Measurements from ENCODE around the gene KCTD4. TPM values are rescaled to one million over a fixed set of nuclear protein-coding genes. Genes with fewer than 3 reads are reported as not detected.

The KCTD4 gene
- total RNA-seq, 4 donors from 2014 or later: not detected

- DNase-seq: no peak
- TF ChIP-seq CTCF (IDR thresholded peaks at IDR 0.05) (no peak), POLR2A (IDR thresholded peaks at IDR 0.05) (no peak)
- no peak overlapping the region for H3K4me3 ChIP-seq
- no peaks in the 10 kb centered on the region for H3K4me1 ChIP-seq
- no peaks in the 10 kb centered on the region for H3K27me3 ChIP-seq
- H3K27ac ChIP-seq: no peak overlapping the region
- H3K36me3 ChIP-seq: no peaks in the 10 kb centered on the region
- intact Hi-C loops (cut with DNase I; ENCODE audit: low total_unique reads): loop anchor here (2.0 kb wide), 1 partner anchor 35 kb away; no protein-coding TSS in a partner anchor
- no peaks in the 10 kb centered on the region for H3K9me3 ChIP-seq
Measured at GRCh38 chr13:45198041-45198440, 2.8 kb downstream of the KCTD4 start.

GRCh38 chr13:45196622-45197021 is 4.2 kb downstream of the KCTD4 start:
- intact Hi-C loops (cut with DNase I; ENCODE audit: low total_unique reads): no loop called here
- no peaks in the 10 kb centered on the region for H3K27me3 ChIP-seq
- no peak for TF ChIP-seq POLR2A (IDR thresholded peaks at IDR 0.05)
- TF ChIP-seq CTCF (IDR thresholded peaks at IDR 0.05): no peak
- H3K27ac ChIP-seq: no peak overlapping the region
- no peaks in the 10 kb centered on the region for H3K9me3 ChIP-seq
- no peaks in the 10 kb centered on the region for H3K36me3 ChIP-seq
- no peak for DNase-seq
- no peak overlapping the region for H3K4me3 ChIP-seq
- H3K4me1 ChIP-seq: no peaks in the 10 kb centered on the region

GRCh38 chr13:45196096-45196495 is 4.7 kb downstream of the KCTD4 start:
- intact Hi-C loops (cut with DNase I; ENCODE audit: low total_unique reads): no loop called here
- H3K9me3 ChIP-seq: no peaks in the 10 kb centered on the region
- H3K36me3 ChIP-seq: no peaks in the 10 kb centered on the region
- H3K4me1 ChIP-seq: no peaks in the 10 kb centered on the region
- DNase-seq: no peak
- no peak overlapping the region for H3K27ac ChIP-seq
- TF ChIP-seq CTCF (IDR thresholded peaks at IDR 0.05): no peak
- no peak for TF ChIP-seq POLR2A (IDR thresholded peaks at IDR 0.05)
- H3K27me3 ChIP-seq: no peaks in the 10 kb centered on the region
- H3K4me3 ChIP-seq: no peak overlapping the region

- intact Hi-C loops (cut with DNase I; ENCODE audit: low total_unique reads): no loop called here
- H3K36me3 ChIP-seq: no peaks in the 10 kb centered on the region
- no peak overlapping the region for H3K27ac ChIP-seq
- H3K9me3 ChIP-seq: no peaks in the 10 kb centered on the region
- TF ChIP-seq CTCF (IDR thresholded peaks at IDR 0.05) (no peak), POLR2A (IDR thresholded peaks at IDR 0.05) (no peak)
- H3K4me1 ChIP-seq: no peaks in the 10 kb centered on the region
- H3K27me3 ChIP-seq: no peaks in the 10 kb centered on the region
- no peak for DNase-seq
- H3K4me3 ChIP-seq: no peak overlapping the region
Measured at GRCh38 chr13:45195421-45195820, 5.4 kb downstream of the KCTD4 start.

GRCh38 chr13:45194081-45194939 is 6.5 kb downstream of the KCTD4 start:
- intact Hi-C loops (cut with DNase I; ENCODE audit: low total_unique reads): no loop called here
- no peaks in the 10 kb centered on the region for H3K9me3 ChIP-seq
- DNase-seq: no peak
- H3K36me3 ChIP-seq: no peaks in the 10 kb centered on the region
- no peaks in the 10 kb centered on the region for H3K4me1 ChIP-seq
- no peaks in the 10 kb centered on the region for H3K27me3 ChIP-seq
- H3K4me3 ChIP-seq: no peak overlapping the region
- H3K27ac ChIP-seq: no peak overlapping the region
- no peak for TF ChIP-seq CTCF (IDR thresholded peaks at IDR 0.05)
- TF ChIP-seq POLR2A (IDR thresholded peaks at IDR 0.05): no peak
